Glutamatergic neuron (in vitro differentiated cells): ENCODE results near the gene MTG1. TPM values are rescaled to one million over a fixed set of nuclear protein-coding genes. Genes with fewer than 3 reads are reported as not detected.

Experiments used
- DNase-seq: peaks from one replicate; pipeline ENCODE4 v3.0.0; 2022
- H3K27ac Mint-ChIP-seq: one replicate; pipeline ENCODE4 v1.8.0; 2020; ENCODE audit warnings: mild to moderate bottlenecking, mixed read lengths, inconsistent platforms; ENCODE audit not compliant: unreplicated experiment
- H3K27me3 Mint-ChIP-seq: one replicate; pipeline ENCODE4 v1.8.0; 2020; ENCODE audit warnings: mild to moderate bottlenecking, moderate library complexity, mixed read lengths, inconsistent platforms; ENCODE audit not compliant: unreplicated experiment
- H3K36me3 Mint-ChIP-seq: one replicate; pipeline ENCODE4 v1.8.0; 2020; ENCODE audit warnings: mild to moderate bottlenecking, mixed read lengths, inconsistent platforms; ENCODE audit not compliant: unreplicated experiment
- H3K4me1 Mint-ChIP-seq: one replicate; pipeline ENCODE4 v1.8.0; 2020; ENCODE audit warnings: mild to moderate bottlenecking, low read depth, mixed read lengths, inconsistent platforms; ENCODE audit not compliant: unreplicated experiment
- H3K4me3 Mint-ChIP-seq: one replicate; pipeline ENCODE4 v1.8.0; 2020; ENCODE audit warnings: mild to moderate bottlenecking, mixed read lengths, inconsistent platforms; ENCODE audit not compliant: unreplicated experiment
- H3K9me3 Mint-ChIP-seq: one replicate; pipeline ENCODE4 v1.8.0; 2020; ENCODE audit warnings: mild to moderate bottlenecking, moderate library complexity, mixed read lengths, inconsistent platforms; ENCODE audit not compliant: unreplicated experiment
- CTCF ChIP-seq: fragments of 200-600 bp; sonication (generic); IDR thresholded peaks from one replicate; pipeline ENCODE4 v1.5.0; 2021; ENCODE audit not compliant: partially characterized antibody, unreplicated experiment
- total RNA-seq: library from RNA; stranded (reverse); fragmentation: NEBNext Ultra II Directional; extraction: Animal tissue kit (Norgen Biotek cat#: 25700); gene quantifications from one replicate; pipeline ENCODE4 v1.2.1, GENCODE V29; 2021; ENCODE audit not compliant: unreplicated experiment

The MTG1 gene
- total RNA-seq, 1 donor from 2014 or later = 76.4 TPM

GRCh38 chr10:133456041-133456951, 62.3 kb downstream of the MTG1 start:
- Mint-ChIP-seq H3K9me3 (peaks cover 5% of the 10 kb centered on the region), H3K27me3 (peaks cover 2% of the 10 kb centered on the region), H3K27ac (no peak overlapping the region), H3K36me3 (peaks cover 5% of the 10 kb centered on the region), H3K4me1 (no peaks in the 10 kb centered on the region), H3K4me3 (no peak overlapping the region)
- no peak for TF ChIP-seq CTCF
- no peak for DNase-seq

- Mint-ChIP-seq H3K4me1 (no peaks in the 10 kb centered on the region), H3K36me3 (peaks cover 5% of the 10 kb centered on the region), H3K27ac (no peak overlapping the region), H3K9me3 (peaks cover 5% of the 10 kb centered on the region), H3K27me3 (peaks cover 2% of the 10 kb centered on the region), H3K4me3 (no peak overlapping the region)
- no peak for TF ChIP-seq CTCF
- no peak for DNase-seq
Observed at GRCh38 chr10:133457100-133457841, 63.3 kb downstream of the MTG1 start.

- DNase-seq = no peak
- Mint-ChIP-seq H3K9me3 (peaks cover 4% of the 10 kb centered on the region), H3K36me3 (peaks cover 3% of the 10 kb centered on the region), H3K27ac (no peak overlapping the region), H3K4me3 (no peak overlapping the region), H3K27me3 (peaks cover 2% of the 10 kb centered on the region), H3K4me1 (no peaks in the 10 kb centered on the region)
- TF ChIP-seq CTCF = no peak
Observed at GRCh38 chr10:133458021-133458709, 64.2 kb downstream of the MTG1 start.

- Mint-ChIP-seq H3K4me3 (no peak overlapping the region), H3K4me1 (no peaks in the 10 kb centered on the region), H3K27me3 (peaks cover 6% of the 10 kb centered on the region), H3K9me3 (peaks cover 3% of the 10 kb centered on the region), H3K27ac (no peak overlapping the region), H3K36me3 (peaks cover 7% of the 10 kb centered on the region)
- no peak for TF ChIP-seq CTCF
- no peak for DNase-seq
Observed at GRCh38 chr10:133458710-133459453, 64.9 kb downstream of the MTG1 start.
